CD4-positive, alpha-beta T cell treated with Interferon alpha-2 for 1 hour (primary cell): ENCODE measurements around the gene DUS3L.
A peak's percentile ranks its signal among the peaks of the same experiment; 100 is the strongest.

Experiments used
- DNase-seq, 2 donors: peaks; one replicate each; pipeline ENCODE4 v3.0.0-alpha.2; 2020 to 2022

The DUS3L gene

GRCh38 chr19:5790559-5791520, at the start of gene DUS3L:
TSS of gene DUS3L (minus strand) at chr19:5791163. CDS start at chr19:5791141, 22 bp downstream.
- DNase-seq: peak; percentile 97 to 98

DNA sequence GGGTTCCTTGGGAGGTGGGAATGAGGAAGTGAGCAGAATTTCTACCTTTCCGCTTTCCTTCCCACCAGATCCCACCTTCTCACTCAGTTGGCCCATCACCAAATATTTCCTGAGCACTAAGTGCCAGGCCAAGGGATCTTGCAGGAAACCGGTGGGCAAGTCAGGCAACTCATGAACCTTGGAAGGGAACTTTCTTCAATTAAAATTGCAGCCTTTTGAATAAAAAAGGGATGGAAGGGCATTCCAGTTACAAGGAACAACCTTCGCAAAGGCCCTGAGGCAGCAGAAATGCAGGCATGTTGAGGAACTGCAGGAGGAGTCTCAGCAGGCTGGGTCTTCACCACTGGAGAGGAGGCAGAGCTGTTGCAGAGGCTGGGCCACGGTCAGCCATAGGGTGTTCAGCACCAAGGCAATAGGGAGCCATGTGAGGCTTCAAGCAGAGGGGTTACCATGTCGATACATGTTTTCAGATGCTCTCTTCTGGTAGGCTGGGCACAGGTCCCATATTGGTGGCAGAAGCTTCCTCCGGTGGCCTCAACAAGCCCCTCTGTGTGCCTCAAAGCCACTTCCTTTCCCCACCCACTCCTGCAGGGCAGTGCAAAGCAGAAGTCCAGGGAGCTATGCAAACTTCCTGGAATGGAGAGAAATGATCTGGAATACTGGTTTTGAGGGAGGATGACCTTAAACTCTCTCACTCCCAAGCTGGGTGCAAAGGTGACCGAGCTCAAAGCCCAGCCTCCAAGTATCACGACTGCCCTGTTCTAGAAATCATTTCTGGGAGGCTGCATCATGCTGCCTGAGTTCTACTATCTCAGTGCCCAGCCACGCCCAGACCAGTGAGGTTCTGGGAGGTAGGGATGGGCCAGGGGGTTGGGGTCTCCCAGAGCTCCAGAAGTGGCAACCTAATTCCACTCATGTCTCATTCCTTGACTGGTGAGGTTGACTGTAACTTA, 48.4 kb upstream of the DUS3L start, which contains the start of gene FUT6:
TSS of gene FUT6 (minus strand) at position 638 of the 953 bp plus-strand sequence. CDS start 7,135 bp downstream, outside the sequence.
- no peak for DNase-seq

DNA sequence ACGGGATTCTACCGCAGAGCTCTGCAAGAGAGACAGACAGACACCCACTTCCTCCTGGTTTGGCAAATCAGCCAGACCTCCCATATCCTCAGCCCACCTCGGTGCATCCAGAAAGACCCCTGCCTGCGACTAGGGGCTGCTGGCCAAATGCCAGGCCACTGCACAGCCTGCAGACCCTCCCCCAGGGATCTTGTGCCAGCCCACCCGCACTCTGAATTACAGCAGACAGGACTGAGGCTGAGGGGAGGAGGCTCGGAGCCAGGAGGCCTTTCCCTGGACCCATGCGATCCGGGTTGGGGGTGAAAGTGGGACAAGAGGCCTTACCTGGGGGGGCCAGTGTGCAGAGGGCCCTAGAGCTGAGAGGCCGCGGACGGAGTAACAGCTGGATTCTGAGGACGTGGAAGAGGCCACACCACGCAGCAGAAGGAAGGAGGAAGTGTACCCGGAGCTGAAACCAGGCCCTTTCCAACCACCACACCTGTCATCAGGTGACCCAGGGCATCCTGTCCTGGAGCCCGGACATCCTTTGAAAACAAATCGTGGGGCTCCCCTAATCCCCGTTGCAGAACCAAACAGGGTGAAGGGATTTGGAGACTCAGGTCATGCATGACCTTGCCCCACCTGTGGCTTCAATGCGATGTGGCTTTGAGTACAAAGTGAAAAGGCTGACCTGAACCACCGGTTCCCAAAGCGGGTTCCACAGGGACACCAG, 47.5 kb upstream of the DUS3L start:
- no peak for DNase-seq

GRCh38 chr19:5837761-5838352, 46.9 kb upstream of the DUS3L start:
- no peak for DNase-seq

DNA sequence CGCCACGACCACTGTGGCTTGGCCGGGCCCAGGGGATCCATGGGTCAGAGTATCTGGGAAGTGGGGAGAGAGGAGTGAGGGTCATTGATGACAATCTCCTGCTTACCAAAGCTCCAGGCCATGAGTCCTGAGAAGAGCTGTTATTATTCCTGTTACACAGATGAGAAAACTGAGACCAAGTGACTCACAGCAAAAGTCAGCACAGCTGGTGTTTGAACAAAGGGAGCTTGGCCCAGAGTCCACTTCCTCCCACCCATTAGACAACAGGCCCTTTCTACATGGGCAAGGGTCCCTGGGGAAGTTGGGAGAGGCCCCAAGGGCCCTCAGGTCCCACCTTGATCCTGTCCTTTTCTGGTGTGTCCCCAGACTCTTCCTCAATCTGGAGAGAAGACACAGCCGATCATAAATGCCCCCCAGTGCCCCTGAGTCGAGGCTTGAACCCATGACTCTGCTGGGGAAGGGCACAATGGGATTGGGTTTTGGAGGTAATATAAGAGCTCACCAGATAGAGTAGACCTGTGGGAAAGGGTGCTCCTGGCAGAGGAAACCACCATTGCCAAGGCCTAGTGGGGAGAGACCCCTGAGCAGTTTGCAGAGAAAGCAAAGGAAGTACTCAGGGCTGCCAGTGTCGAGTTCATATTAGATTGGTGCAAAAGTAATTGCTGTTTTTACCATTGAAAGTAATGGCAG, 41.7 kb upstream of the DUS3L start:
- no peak for DNase-seq

GRCh38 chr19:5832061-5832460, 41.1 kb upstream of the DUS3L start:
- no peak for DNase-seq

- DNase-seq: no peak
Measured at GRCh38 chr19:5831159-5831558, 40.2 kb upstream of the DUS3L start.

DNA sequence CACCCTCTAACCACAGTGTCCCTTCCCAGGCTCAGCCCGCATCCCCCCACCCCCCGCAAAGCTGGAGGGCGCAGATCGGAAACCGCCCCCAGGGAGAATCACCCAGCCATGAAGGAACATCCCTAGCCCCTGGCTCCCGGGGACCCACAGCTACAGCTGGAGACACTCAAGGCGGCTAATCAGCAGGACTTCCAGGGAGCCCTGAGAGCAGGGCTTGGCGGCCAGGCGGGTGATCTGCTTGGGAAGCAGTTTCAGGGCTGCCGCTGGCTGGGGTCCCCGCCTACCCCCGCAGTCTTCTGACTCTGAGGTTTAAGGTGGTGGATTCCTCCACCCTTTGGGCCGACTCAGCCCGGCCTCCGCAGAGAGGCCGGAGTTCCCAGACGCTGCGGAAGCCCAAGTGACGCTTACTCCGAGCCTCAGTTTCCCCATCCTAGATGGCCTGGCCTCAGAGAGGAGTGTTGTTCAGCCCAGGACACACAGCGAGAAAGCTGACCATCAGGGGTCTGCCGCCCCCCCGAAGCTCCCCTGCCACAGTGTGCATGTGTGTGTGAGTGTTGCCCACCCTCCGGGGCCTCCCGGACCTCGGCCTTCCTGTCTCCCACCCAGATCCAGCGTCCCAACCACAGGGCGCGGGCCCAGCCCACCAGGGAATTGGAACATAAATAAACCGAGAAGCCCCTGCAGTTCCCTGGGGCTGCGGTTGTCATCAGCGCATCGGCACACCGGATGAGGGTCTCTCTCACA, 38.8 kb upstream of the DUS3L start:
- DNase-seq: no peak

- peak in 1 of 2 donors; percentile 26 for DNase-seq
Measured at GRCh38 chr19:5828661-5829566, 38.0 kb upstream of the DUS3L start.

DNA sequence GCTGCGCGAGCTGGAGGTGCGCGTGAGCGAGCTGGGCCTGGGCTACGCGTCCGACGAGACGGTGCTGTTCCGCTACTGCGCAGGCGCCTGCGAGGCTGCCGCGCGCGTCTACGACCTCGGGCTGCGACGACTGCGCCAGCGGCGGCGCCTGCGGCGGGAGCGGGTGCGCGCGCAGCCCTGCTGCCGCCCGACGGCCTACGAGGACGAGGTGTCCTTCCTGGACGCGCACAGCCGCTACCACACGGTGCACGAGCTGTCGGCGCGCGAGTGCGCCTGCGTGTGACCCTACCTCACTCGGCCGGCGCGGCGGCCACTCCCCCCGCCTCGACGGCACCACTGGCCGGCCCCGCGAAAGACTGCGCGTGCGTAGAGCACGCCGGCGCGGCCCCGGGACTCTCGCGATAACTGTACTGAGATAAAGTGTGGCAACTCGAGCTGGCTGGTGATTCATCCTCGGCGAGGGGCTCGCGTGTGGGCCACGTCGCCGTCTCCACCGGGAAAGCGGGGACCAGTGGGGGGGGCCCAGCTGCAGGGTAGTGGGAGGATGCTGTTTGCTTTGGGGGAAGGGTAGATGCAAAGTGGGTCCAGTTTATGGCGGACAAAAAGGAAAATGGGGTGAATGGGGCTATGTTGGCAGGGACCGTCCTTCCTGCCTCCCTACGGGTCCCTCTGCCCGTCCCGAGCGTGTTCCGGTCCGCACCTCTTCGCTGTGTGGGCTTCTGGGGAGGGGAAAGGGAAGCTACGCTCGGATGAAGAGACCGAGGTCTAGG, 37.1 kb upstream of the DUS3L start:
- peak; percentile 93 to 94 for DNase-seq

- no peak for DNase-seq
Measured at GRCh38 chr19:5827342-5827890, 36.5 kb upstream of the DUS3L start.

DNA sequence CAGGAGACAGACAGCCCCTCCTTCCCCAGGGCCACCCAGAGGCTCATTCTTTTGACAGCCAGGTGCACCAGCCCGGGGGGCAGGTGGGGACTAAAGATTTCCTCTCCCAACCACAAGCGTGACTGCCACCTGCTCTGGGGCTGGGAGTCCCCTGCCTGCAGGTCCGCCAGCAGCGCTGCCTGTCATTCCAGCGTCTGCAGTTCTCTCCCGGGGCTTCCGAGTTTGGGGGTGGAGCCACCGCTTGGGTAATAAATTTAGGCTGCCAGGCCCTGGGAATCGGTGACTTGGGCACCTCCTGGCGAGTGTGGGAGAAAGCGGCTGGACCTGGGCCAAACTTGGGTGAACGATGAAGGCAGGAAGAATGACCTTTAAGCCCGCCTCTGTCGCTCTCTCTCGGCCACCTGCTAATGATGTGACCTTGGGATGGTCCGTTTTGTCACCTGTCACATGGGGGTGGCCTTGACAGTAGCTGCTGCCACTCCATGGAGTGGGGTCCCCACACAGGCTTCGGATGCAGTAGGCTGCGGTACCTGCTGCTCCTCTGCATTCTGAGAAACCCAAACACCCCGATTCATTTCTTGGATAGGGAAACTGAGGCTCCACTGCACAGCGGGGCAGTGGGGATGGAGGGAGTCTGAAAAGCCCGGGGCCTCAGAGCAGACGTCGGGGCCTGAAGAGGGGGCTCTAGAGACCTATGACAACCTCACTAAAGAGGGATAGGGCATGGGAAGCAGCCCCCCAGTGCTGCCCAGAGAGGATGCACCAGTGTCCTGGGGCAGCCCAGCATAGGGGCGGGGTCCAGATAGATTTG, 35.8 kb upstream of the DUS3L start:
- peak; percentile 10 to 30 for DNase-seq

GRCh38 chr19:5825178-5825577, 34.2 kb upstream of the DUS3L start:
- no peak for DNase-seq

- no peak for DNase-seq
Measured at GRCh38 chr19:5824751-5825150, 33.8 kb upstream of the DUS3L start.

- no peak for DNase-seq
Measured at GRCh38 chr19:5823579-5824281, 32.8 kb upstream of the DUS3L start.

GRCh38 chr19:5822181-5822844, 31.4 kb upstream of the DUS3L start:
- DNase-seq: no peak
